Activated CD4-positive, alpha-beta memory T cell treated with anti-CD3 and anti-CD28 coated beads, Interleukin-2, amount 10 ng/mL, durations not matched to agents 7 days and 5 days (primary cell): ENCODE results near the gene ARMC6. TPM values are rescaled to one million over a fixed set of nuclear protein-coding genes. Genes with fewer than 3 reads are reported as not detected.
A peak's percentile ranks its signal among the peaks of the same experiment; 100 is the strongest.
"Not testable (repeated sequence)": the region's sequence is repeated elsewhere in the genome, so short reads cannot be mapped to it uniquely, and the experiment has no call there.

ENCODE experiments used
- CTCF ChIA-PET: fragments of 350-600 bp; sonication (Branson Sonifier 250); formaldehyde crosslinking; loops from one replicate; lab custom pipeline; 2021; ENCODE audit warnings: antibody characterized with exemption, inconsistent platforms; lab: Charles Lee
- POLR2A ChIA-PET: fragments of 350-600 bp; sonication (Branson Sonifier 250); formaldehyde crosslinking; loops from one replicate; lab custom pipeline; 2021; ENCODE audit warnings: antibody characterized with exemption; lab: Charles Lee
- DNase-seq: peaks from one replicate; pipeline ENCODE4 v3.0.0-alpha.2; 2020
- H3K27ac Mint-ChIP-seq: one replicate; pipeline ENCODE4 v1.8.0; 2021; ENCODE audit warnings: mild to moderate bottlenecking, mixed read lengths
- H3K27me3 Mint-ChIP-seq: one replicate; pipeline ENCODE4 v1.8.0; 2021; ENCODE audit warnings: mixed read lengths
- H3K36me3 Mint-ChIP-seq: one replicate; pipeline ENCODE4 v1.8.0; 2021; ENCODE audit warnings: low read depth, mixed read lengths
- H3K4me1 Mint-ChIP-seq: one replicate; pipeline ENCODE4 v1.8.0; 2021; ENCODE audit warnings: mixed read lengths
- H3K4me3 Mint-ChIP-seq: one replicate; pipeline ENCODE4 v1.8.0; 2021; ENCODE audit warnings: mild to moderate bottlenecking, mixed read lengths
- H3K9me3 Mint-ChIP-seq: one replicate; pipeline ENCODE4 v1.8.0; 2021; ENCODE audit warnings: mixed read lengths
- total RNA-seq, 2 experiments: library from RNA; stranded (reverse); gene quantifications; one replicate each; pipeline ENCODE4 v1.2.3, GENCODE V29; 2021

The ARMC6 gene
- total RNA-seq, 2 experiments from 2014 or later, result 19.7 to 22.5 TPM

DNA sequence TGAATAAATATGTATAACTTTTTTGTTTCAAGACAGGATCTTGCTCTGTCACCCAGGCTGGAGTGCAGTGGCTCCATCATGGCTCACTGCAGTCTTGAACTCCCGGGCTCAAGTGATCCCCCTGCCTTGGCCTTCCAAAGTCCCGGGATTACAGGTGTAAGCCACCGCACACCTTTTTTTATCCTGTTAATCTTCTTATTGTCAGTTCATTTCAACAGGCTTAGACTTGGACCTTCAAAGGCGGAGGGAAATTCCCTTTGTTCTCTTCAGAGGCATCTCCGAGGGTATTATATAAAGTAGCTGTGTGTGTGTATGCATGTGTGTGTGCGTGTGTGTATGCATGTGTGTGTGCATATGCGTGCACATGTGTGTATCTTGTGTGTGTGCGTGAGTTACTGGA lies 35.1 kb upstream of the ARMC6 start:
- Mint-ChIP-seq H3K27ac (no peak overlapping the region), H3K9me3 (no peaks in the 10 kb centered on the region), H3K4me3 (no peak overlapping the region), H3K36me3 (peaks cover 60% of the 10 kb centered on the region), H3K27me3 (no peaks in the 10 kb centered on the region), H3K4me1 (peaks cover 19% of the 10 kb centered on the region)
- CTCF ChIA-PET, result no interaction called here
- DNase-seq, result no peak
- POLR2A ChIA-PET, result no interaction called here

DNA sequence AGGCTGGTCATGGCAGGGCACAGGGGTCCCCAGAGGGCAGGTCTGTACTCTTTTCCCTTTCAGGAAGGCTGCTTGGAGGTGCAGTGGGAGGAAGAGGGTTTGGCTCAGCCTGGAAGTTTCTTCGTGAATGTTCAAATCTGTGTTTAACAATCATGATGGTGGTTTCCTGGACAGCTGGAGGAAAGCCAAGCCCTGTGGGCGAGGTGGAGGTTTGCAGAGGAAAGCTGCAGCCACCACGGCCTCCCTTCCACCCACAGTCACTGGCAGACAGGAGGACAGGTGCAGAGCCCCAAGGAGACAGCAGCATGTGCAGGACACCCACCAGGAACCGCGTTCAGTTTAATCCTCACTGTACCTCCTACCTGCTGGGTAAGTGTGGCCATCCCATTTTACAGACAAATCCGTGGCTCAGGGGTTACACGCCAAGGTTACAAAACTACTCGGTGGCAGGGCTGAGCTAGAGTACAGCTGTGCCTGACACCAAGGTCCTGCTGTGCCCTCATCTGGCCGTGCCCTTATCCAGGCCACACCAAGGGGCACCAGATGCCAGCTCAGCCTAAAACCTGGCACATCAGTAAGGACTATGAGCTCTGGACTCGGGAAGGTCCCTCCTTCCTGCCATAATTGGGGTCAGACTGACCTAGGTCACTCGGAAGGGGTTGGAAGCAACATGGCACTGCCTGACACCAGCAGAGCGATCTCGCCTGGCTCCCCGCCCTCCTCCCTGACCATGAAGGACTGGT lies 34.2 kb upstream of the ARMC6 start:
- DNase-seq, result no peak
- peaks cover 19% of the 10 kb centered on the region for H3K4me1 Mint-ChIP-seq
- H3K27ac Mint-ChIP-seq, result peak overlapping the region; percentile 36
- no peaks in the 10 kb centered on the region for H3K27me3 Mint-ChIP-seq
- H3K9me3 Mint-ChIP-seq, result no peaks in the 10 kb centered on the region
- H3K4me3 Mint-ChIP-seq, result no peak overlapping the region
- CTCF ChIA-PET, result interaction anchor here (0.5 kb wide), 1 partner anchor 61 kb away, joined by 5 read pairs; no protein-coding TSS in a partner anchor
- POLR2A ChIA-PET, result no interaction called here
- peaks cover 56% of the 10 kb centered on the region for H3K36me3 Mint-ChIP-seq

GRCh38 chr19:18999896-19000620 lies 33.3 kb upstream of the ARMC6 start:
- no peak overlapping the region for H3K4me3 Mint-ChIP-seq
- no peaks in the 10 kb centered on the region for H3K9me3 Mint-ChIP-seq
- H3K27ac Mint-ChIP-seq, result peak overlapping the region; percentile 31
- peaks cover 59% of the 10 kb centered on the region for H3K36me3 Mint-ChIP-seq
- DNase-seq, result no peak
- H3K4me1 Mint-ChIP-seq, result peaks cover 19% of the 10 kb centered on the region
- CTCF ChIA-PET, result interaction anchor here (0.5 kb wide), 1 partner anchor 62 kb away, joined by 5 read pairs; no protein-coding TSS in a partner anchor
- H3K27me3 Mint-ChIP-seq, result no peaks in the 10 kb centered on the region
- POLR2A ChIA-PET, result no interaction called here

GRCh38 chr19:19004144-19004543 lies 29.3 kb upstream of the ARMC6 start:
- Mint-ChIP-seq H3K4me1 (peaks cover 11% of the 10 kb centered on the region), H3K9me3 (no peaks in the 10 kb centered on the region), H3K4me3 (no peak overlapping the region), H3K36me3 (peaks cover 61% of the 10 kb centered on the region), H3K27ac (no peak overlapping the region), H3K27me3 (no peaks in the 10 kb centered on the region)
- ChIA-PET CTCF (no interaction called here), POLR2A (no interaction called here)
- no peak for DNase-seq

GRCh38 chr19:19006213-19006612 lies 27.2 kb upstream of the ARMC6 start:
- CTCF ChIA-PET, result no interaction called here

GRCh38 chr19:19009951-19010350 lies 23.5 kb upstream of the ARMC6 start:
- H3K36me3 Mint-ChIP-seq, result peaks cover 57% of the 10 kb centered on the region
- H3K4me3 Mint-ChIP-seq, result no peak overlapping the region
- H3K4me1 Mint-ChIP-seq, result no peaks in the 10 kb centered on the region
- ChIA-PET CTCF (no interaction called here), POLR2A (interaction anchor here (1.3 kb wide), 1 partner anchor 183 kb away, joined by 4 read pairs; no protein-coding TSS in a partner anchor)
- H3K27me3 Mint-ChIP-seq, result no peaks in the 10 kb centered on the region
- DNase-seq, result no peak
- H3K9me3 Mint-ChIP-seq, result no peaks in the 10 kb centered on the region
- H3K27ac Mint-ChIP-seq, result no peak overlapping the region

More at GRCh38 chr19:19006213-19006612, 27.2 kb upstream of the ARMC6 start:
- H3K27me3 Mint-ChIP-seq, result no peaks in the 10 kb centered on the region
- DNase-seq, result no peak
- POLR2A ChIA-PET, result interaction anchor here (0.6 kb wide), 1 partner anchor 14 kb away, joined by 3 read pairs; no protein-coding TSS in a partner anchor
- no peak overlapping the region for H3K4me3 Mint-ChIP-seq
- peaks cover 65% of the 10 kb centered on the region for H3K36me3 Mint-ChIP-seq
- H3K4me1 Mint-ChIP-seq, result no peaks in the 10 kb centered on the region
- no peak overlapping the region for H3K27ac Mint-ChIP-seq
- no peaks in the 10 kb centered on the region for H3K9me3 Mint-ChIP-seq

GRCh38 chr19:19010551-19010950 lies 22.9 kb upstream of the ARMC6 start:
- no peak for DNase-seq
- ChIA-PET POLR2A (interaction anchor here (0.8 to 1.3 kb wide), 2 partner anchors 92 to 182 kb away, joined by 3 to 4 read pairs; partner anchors contain the start of genes COPE and DDX49), CTCF (interaction anchor here (1.1 kb wide), 1 partner anchor 10 kb away, joined by 3 read pairs; no protein-coding TSS in a partner anchor)
- no peak overlapping the region for H3K27ac Mint-ChIP-seq
- H3K36me3 Mint-ChIP-seq, result peaks cover 53% of the 10 kb centered on the region
- H3K4me1 Mint-ChIP-seq, result no peaks in the 10 kb centered on the region
- no peaks in the 10 kb centered on the region for H3K27me3 Mint-ChIP-seq
- H3K4me3 Mint-ChIP-seq, result no peak overlapping the region
- no peaks in the 10 kb centered on the region for H3K9me3 Mint-ChIP-seq

DNA sequence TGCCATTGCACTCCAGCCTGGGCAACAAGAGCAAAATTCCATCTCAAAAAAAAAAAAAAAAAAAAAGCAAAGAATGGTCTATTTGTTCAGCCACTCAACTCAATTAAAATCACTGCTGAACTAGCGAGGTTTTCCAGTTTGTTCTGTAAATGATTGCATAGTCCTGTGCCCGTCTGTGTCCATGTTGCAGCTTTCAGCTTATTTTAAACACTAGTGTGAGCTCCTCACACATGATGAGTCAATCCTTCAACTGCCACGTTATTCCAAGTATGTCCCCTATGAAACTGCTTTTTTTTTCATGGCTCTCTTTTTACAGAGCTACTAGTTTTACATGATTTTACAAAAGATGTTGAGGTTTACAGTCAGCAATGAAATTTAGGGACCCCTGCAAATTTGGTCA lies 12.3 kb upstream of the ARMC6 start:
- peaks cover 23% of the 10 kb centered on the region for H3K4me1 Mint-ChIP-seq
- ChIA-PET CTCF (interaction anchor here (0.6 kb wide), 1 partner anchor 35 kb away, joined by 3 read pairs; no protein-coding TSS in a partner anchor), POLR2A (no interaction called here)
- no peaks in the 10 kb centered on the region for H3K27me3 Mint-ChIP-seq
- no peaks in the 10 kb centered on the region for H3K9me3 Mint-ChIP-seq
- H3K36me3 Mint-ChIP-seq, result peaks cover 63% of the 10 kb centered on the region
- H3K27ac Mint-ChIP-seq, result no peak overlapping the region
- DNase-seq, result no peak
- no peak overlapping the region for H3K4me3 Mint-ChIP-seq

DNA sequence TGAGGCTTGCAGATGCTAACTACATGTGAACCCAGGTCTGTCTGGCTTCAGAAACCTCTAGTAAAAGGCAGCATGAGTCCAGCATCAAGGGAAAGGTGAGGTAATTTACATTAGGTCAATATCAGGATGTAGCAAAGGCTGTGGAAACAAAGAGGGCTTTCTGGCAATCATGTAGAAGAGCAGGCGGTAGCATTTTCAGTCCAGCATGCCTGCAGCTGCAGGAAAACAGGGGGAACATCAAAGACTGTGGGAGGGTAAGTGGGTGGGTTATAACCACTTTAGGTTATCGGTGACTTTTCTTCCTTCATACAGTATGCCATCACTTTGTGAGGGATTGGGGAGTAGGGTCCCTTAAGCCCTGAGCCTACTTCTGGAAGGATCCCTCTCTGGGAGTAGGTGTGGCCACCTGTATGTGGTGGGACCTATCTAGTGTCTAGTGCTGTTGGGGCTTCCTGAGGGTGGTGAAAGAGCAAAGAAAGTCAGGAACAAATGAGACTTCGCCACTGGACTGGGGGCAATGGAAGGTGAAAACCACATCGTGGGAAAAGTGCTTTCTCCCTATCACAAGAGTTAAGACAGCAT lies 10.9 kb upstream of the ARMC6 start:
- Mint-ChIP-seq H3K4me1 (peaks cover 31% of the 10 kb centered on the region), H3K9me3 (no peaks in the 10 kb centered on the region), H3K36me3 (peaks cover 65% of the 10 kb centered on the region), H3K27me3 (no peaks in the 10 kb centered on the region), H3K4me3 (no peak overlapping the region), H3K27ac (no peak overlapping the region)
- DNase-seq, result no peak
- ChIA-PET POLR2A (no interaction called here), CTCF (no interaction called here)

DNA sequence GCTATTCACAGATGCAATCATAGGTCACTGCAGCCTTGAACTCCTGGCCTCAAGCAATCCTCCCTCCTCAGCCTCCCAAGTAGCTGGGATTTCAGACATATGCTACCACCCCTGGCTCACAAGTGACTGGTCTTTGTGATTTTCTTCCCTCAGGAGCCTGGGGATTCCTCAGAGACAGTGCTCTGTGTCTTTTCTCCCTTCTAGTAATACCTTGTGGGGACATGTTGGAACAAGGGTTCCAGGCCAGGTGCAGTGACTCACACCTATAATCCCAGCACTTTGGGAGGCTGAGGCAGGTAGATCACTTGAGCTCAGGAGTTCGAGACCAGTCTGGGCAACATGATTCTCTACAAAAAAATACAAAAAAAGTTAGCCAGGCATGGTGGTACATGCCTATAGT lies 10.0 kb upstream of the ARMC6 start:
- POLR2A ChIA-PET, H3K27me3 Mint-ChIP-seq, H3K4me3 Mint-ChIP-seq, H3K9me3 Mint-ChIP-seq, H3K27ac Mint-ChIP-seq, CTCF ChIA-PET, DNase-seq: not testable (repeated sequence)
- Mint-ChIP-seq H3K36me3 (peaks cover 66% of the 10 kb centered on the region), H3K4me1 (peaks cover 37% of the 10 kb centered on the region)

DNA sequence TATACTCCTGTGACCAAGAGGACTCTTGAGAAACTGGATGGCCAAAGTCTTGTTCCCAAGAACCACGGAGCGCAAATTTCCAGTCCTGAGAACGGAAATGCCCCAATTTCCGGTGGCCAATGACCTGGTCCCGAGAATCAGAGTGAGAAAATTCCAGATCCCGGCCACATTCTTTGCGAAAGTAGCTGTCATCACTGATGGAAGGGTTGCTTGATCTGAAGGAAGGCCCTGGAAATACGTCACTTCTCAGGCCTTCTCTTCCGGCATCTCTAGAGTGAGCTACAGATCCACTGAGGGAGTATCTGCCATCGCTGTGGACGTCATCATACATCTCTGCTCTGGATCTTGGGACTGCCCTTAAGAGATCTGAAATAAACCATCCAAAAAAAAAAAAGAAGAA lies 7.5 kb upstream of the ARMC6 start:
- DNase-seq, result no peak
- ChIA-PET CTCF (no interaction called here), POLR2A (no interaction called here)
- no peak overlapping the region for H3K27ac Mint-ChIP-seq
- peaks cover 43% of the 10 kb centered on the region for H3K4me1 Mint-ChIP-seq
- H3K4me3 Mint-ChIP-seq, result no peak overlapping the region
- peaks cover 68% of the 10 kb centered on the region for H3K36me3 Mint-ChIP-seq
- no peaks in the 10 kb centered on the region for H3K27me3 Mint-ChIP-seq
- H3K9me3 Mint-ChIP-seq, result no peaks in the 10 kb centered on the region

DNA sequence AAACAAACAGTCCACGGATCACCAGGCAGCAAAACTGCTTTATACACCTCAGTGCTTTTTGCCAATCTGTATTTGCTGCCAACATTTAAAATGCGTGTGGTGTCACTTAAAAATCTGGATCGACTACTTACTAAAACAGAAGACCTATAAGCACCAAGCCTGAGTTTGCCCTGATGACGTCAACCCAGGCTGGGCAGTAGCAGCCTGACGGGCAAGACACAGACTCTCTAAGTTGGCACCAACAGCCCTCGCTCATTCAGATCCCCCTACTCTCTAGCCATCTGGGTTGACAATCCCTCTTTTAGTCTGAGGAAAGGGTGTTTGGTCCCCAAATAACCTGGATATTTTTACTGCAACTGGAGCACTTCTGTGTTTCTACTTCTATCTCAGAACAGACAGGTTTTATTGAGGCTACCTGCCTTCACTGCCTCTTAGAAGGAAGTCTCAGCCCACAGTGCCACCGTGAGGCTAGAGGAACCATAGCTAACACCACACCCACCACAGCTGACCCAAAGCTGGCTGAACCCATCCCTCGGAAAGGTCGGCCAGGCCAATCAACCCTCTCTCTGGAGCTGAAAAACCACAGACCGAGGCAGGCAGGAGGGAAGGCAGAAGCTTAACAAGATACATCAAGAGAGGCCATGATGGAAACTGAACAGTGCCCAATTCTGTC lies 7.0 kb upstream of the ARMC6 start:
- Mint-ChIP-seq H3K4me3 (no peak overlapping the region), H3K4me1 (peaks cover 44% of the 10 kb centered on the region), H3K9me3 (no peaks in the 10 kb centered on the region), H3K27ac (no peak overlapping the region), H3K36me3 (peaks cover 67% of the 10 kb centered on the region), H3K27me3 (no peaks in the 10 kb centered on the region)
- POLR2A ChIA-PET, result no interaction called here
- CTCF ChIA-PET, result no interaction called here
- DNase-seq, result no peak
